DOHH2 (cell line): ENCODE results near the gene RARG.

ENCODE experiments used
- H3F3A ChIP-seq: fragments of 200-600 bp; sonication (generic), shearing (Covaris generic); 2 replicates; pipeline ENCODE4 v1.6.0; 2016; ENCODE audit warnings: antibody characterized with exemption, mild to moderate bottlenecking; ENCODE audit not compliant: control insufficient read depth, insufficient read depth
- H3K27ac ChIP-seq: fragments of 200-600 bp; sonication (generic); 2 replicates; pipeline ENCODE4 v1.5.1; 2014; ENCODE audit warnings: low read depth, mild to moderate bottlenecking, low read length, moderate library complexity
- H3K27me3 ChIP-seq: fragments of 200-600 bp; sonication (generic); 2 replicates; pipeline ENCODE4 v1.6.1; 2014; ENCODE audit warnings: mild to moderate bottlenecking, low read length, mixed read lengths; ENCODE audit not compliant: control insufficient read depth
- H3K36me3 ChIP-seq: fragments of 200-600 bp; sonication (generic); 2 replicates; pipeline ENCODE4 v1.6.1; 2014; ENCODE audit warnings: mild to moderate bottlenecking, low read length, moderate library complexity, mixed read lengths; ENCODE audit not compliant: control insufficient read depth
- H3K4me1 ChIP-seq: fragments of 200-600 bp; sonication (generic); 2 replicates; pipeline ENCODE4 v1.6.1; 2014; ENCODE audit warnings: mild to moderate bottlenecking, low read length, mixed read lengths; ENCODE audit not compliant: control insufficient read depth
- H3K4me2 ChIP-seq: fragments of 200-600 bp; sonication (generic); 2 replicates; pipeline ENCODE4 v1.6.0; 2014; ENCODE audit warnings: mild to moderate bottlenecking, low read length, moderate library complexity
- H3K4me3 ChIP-seq: fragments of 200-600 bp; sonication (generic); 2 replicates; pipeline ENCODE4 v1.5.1; 2014; ENCODE audit warnings: mild to moderate bottlenecking, low read length, mixed read lengths
- H3K79me2 ChIP-seq: fragments of 200-600 bp; sonication (generic); 2 replicates; pipeline ENCODE4 v1.6.1; 2014; ENCODE audit warnings: mild to moderate bottlenecking, low read length, mixed read lengths; ENCODE audit not compliant: control insufficient read depth
- H3K9me2 ChIP-seq: fragments of 200-600 bp; sonication (generic); replicated peaks from 2 replicates; pipeline ENCODE4 v1.6.1; 2014; ENCODE audit warnings: mild to moderate bottlenecking, low read length, mixed read lengths; ENCODE audit not compliant: control insufficient read depth
- H3K9me3 ChIP-seq: fragments of 200-600 bp; sonication (generic); 2 replicates; pipeline ENCODE4 v1.6.1; 2014; ENCODE audit warnings: antibody characterized with exemption, low read length, mixed read lengths; ENCODE audit not compliant: control insufficient read depth, insufficient read depth
- H4K20me1 ChIP-seq: fragments of 200-600 bp; sonication (generic); 2 replicates; pipeline ENCODE4 v1.6.0; 2014; ENCODE audit warnings: low read depth, mild to moderate bottlenecking, antibody characterized with exemption, low read length, moderate library complexity; ENCODE audit not compliant: control insufficient read depth, insufficient read depth
- EZH2phosphoT487 ChIP-seq: fragments of 200-600 bp; sonication (generic); IDR thresholded peaks from 2 replicates; pipeline ENCODE4 v1.6.1; 2017; ENCODE audit warnings: borderline replicate concordance, mild to moderate bottlenecking, antibody characterized with exemption, low read length, moderate library complexity, mixed read lengths
- TF ChIP-seq, protein P1 (sequence below): fragments of 200-600 bp; sonication (generic); IDR thresholded peaks from one replicate; pipeline ENCODE4 v1.5.1; 2014; ENCODE audit warnings: antibody characterized with exemption, mild to moderate bottlenecking, low read depth, low read length; ENCODE audit not compliant: poor library complexity, severe bottlenecking

The RARG gene

DNA sequence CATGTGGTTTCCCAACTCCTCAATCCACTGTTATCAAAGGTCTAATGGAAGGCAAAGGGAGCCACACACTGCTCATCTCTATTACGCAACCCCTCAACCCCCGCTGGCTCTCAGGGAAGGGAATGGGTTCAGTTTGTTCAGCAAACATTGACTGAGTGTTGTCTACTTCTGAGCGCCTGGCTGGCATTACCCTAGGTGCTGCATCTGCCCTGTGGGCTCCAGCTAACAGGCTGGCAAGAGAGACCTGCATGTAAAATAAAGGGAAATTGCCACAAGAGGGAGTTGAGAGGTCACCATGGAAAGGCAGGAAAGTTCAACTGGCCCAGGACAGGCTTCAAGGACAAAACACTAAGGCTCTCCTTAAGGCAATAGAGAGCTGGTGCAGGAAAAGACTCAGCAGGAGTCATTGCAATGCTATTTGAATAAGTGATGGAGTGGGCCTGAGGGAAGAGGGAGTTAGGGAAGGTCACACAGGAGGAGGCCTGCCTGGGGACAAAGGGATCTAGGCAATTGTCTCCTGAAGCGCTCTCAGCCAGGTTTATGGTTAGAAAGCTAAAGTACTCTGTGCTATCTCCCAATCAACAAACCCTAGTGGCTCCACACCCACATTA lies 57.0 kb downstream of the RARG start:
- Histone ChIP-seq H3K27me3 (no peaks in the 10 kb centered on the region), H3K9me2 (no peaks in the 10 kb centered on the region), H3F3A (peaks cover 6% of the 10 kb centered on the region), H3K27ac (no peak overlapping the region), H3K4me2 (no peak overlapping the region), H4K20me1 (no peaks in the 10 kb centered on the region), H3K9me3 (no peaks in the 10 kb centered on the region), H3K36me3 (no peaks in the 10 kb centered on the region), H3K4me1 (peaks cover 12% of the 10 kb centered on the region), H3K4me3 (no peak overlapping the region), H3K79me2 (no peaks in the 10 kb centered on the region)
- no peak for TF ChIP-seq EZH2phosphoT487
- TF ChIP-seq, protein P1, sequence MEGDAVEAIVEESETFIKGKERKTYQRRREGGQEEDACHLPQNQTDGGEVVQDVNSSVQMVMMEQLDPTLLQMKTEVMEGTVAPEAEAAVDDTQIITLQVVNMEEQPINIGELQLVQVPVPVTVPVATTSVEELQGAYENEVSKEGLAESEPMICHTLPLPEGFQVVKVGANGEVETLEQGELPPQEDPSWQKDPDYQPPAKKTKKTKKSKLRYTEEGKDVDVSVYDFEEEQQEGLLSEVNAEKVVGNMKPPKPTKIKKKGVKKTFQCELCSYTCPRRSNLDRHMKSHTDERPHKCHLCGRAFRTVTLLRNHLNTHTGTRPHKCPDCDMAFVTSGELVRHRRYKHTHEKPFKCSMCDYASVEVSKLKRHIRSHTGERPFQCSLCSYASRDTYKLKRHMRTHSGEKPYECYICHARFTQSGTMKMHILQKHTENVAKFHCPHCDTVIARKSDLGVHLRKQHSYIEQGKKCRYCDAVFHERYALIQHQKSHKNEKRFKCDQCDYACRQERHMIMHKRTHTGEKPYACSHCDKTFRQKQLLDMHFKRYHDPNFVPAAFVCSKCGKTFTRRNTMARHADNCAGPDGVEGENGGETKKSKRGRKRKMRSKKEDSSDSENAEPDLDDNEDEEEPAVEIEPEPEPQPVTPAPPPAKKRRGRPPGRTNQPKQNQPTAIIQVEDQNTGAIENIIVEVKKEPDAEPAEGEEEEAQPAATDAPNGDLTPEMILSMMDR = no peak

DNA sequence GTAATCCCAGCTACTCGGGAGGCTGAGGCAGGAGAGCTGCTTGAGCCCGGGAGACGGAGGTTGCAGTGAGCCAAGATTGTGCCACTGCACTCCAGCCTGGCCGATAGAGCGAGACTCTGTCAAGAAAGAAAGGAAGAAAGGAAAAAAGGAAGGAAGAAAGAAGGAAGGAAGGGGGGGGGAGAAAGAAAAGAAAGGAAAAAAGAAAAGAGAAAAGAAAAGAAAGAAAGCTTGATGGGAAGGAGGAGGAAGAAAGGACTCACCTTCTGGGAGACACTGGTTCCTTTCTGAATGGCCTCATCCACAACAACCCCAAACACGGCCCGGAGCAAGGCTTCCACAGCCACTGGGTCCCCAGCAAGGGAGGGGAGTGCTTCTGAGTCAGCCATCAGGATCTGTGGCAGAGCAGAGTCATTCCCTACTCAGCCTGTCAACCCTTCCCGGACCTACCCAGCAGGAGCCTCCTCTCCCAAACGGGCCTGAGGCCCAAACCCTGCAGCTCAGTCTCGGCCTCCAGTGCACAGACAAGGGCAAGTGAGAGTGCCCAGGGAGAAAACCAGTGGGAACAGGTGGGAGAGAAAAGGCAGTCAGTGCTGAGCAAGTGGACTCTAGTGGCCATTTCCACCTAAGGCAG lies 58.8 kb downstream of the RARG start:
- Histone ChIP-seq H3K4me1 (no peaks in the 10 kb centered on the region), H3K27me3 (no peaks in the 10 kb centered on the region)
- TF ChIP-seq EZH2phosphoT487 = no peak
- TF ChIP-seq, protein P1 = no peak

GRCh38 chr12:53172352-53172751 lies 59.7 kb downstream of the RARG start:
- Histone ChIP-seq H3K27me3 (no peaks in the 10 kb centered on the region), H3K4me2 (no peak overlapping the region)
- TF ChIP-seq EZH2phosphoT487 = no peak
- TF ChIP-seq, protein P1 = no peak

More for the DNA sequence above, 58.8 kb downstream of the RARG start:
- Histone ChIP-seq H3F3A (peaks cover 4% of the 10 kb centered on the region; the same call in 1 of the 2 replicates), H3K79me2 (no peaks in the 10 kb centered on the region), H3K27ac (no peak overlapping the region), H4K20me1 (no peaks in the 10 kb centered on the region), H3K36me3 (no peaks in the 10 kb centered on the region), H3K9me3 (no peaks in the 10 kb centered on the region), H3K4me3 (no peak overlapping the region), H3K4me2 (no peak overlapping the region), H3K9me2 (no peaks in the 10 kb centered on the region)

More at GRCh38 chr12:53172352-53172751, 59.7 kb downstream of the RARG start:
- no peaks in the 10 kb centered on the region for H3K9me3 ChIP-seq
- H3K27ac ChIP-seq = no peak overlapping the region
- no peak overlapping the region for H3K4me3 ChIP-seq
- H3F3A ChIP-seq = peaks cover 3% of the 10 kb centered on the region; the same call in 1 of the 2 replicates
- no peaks in the 10 kb centered on the region for H3K36me3 ChIP-seq
- H3K9me2 ChIP-seq = no peaks in the 10 kb centered on the region
- H4K20me1 ChIP-seq = no peaks in the 10 kb centered on the region
- no peaks in the 10 kb centered on the region for H3K4me1 ChIP-seq
- no peaks in the 10 kb centered on the region for H3K79me2 ChIP-seq
